HG03025 (cell line): ENCODE measurements around the gene TRIP6.
"Not testable (repeated sequence)": the region's sequence is repeated elsewhere in the genome, so short reads cannot be mapped to it uniquely, and the experiment has no call there.

ENCODE experiments used
- ATAC-seq: cut with Tn5 transposase; IDR thresholded peaks from one replicate; pipeline ENCODE4 v1.9.1; 2021; ENCODE audit warnings: mild to moderate bottlenecking, moderate library complexity; ENCODE audit not compliant: unreplicated experiment, low FRiP score

TRIP6 gene

GRCh38 chr7:100836812-100837098 lies 30.4 kb upstream of the TRIP6 start:
- no peak for ATAC-seq

- peak; percentile 66 for ATAC-seq
Measured at GRCh38 chr7:100837099-100837836, 29.9 kb upstream of the TRIP6 start.

GRCh38 chr7:100839361-100839760 lies 27.8 kb upstream of the TRIP6 start:
- no peak for ATAC-seq

- ATAC-seq = no peak
Measured at GRCh38 chr7:100840470-100841100, 26.6 kb upstream of the TRIP6 start.

GRCh38 chr7:100847360-100847759 lies 19.8 kb upstream of the TRIP6 start:
- no peak for ATAC-seq

GRCh38 chr7:100852048-100852872 lies 14.9 kb upstream of the TRIP6 start, which contains the start of gene SLC12A9:
TSS of gene SLC12A9 (plus strand) at chr7:100852713. CDS start at chr7:100854198, 1,485 bp downstream.
- peak; percentile 92 for ATAC-seq

- no peak for ATAC-seq
Measured at GRCh38 chr7:100854146-100854895, 12.9 kb upstream of the TRIP6 start.

GRCh38 chr7:100854899-100855298 lies 12.3 kb upstream of the TRIP6 start:
- ATAC-seq = not testable (repeated sequence)

GRCh38 chr7:100855515-100855914 lies 11.7 kb upstream of the TRIP6 start:
- ATAC-seq = no peak

GRCh38 chr7:100856871-100857282 lies 10.3 kb upstream of the TRIP6 start:
- ATAC-seq = no peak

- ATAC-seq = no peak
Measured at GRCh38 chr7:100859856-100860255, 7.3 kb upstream of the TRIP6 start.

- no peak for ATAC-seq
Measured at GRCh38 chr7:100860702-100861615, 6.2 kb upstream of the TRIP6 start.

GRCh38 chr7:100861616-100861985 lies 5.6 kb upstream of the TRIP6 start:
- no peak for ATAC-seq

GRCh38 chr7:100863406-100863950 lies 3.7 kb upstream of the TRIP6 start:
- no peak for ATAC-seq

- no peak for ATAC-seq
Measured at GRCh38 chr7:100864263-100864845, 2.8 kb upstream of the TRIP6 start.

- ATAC-seq = no peak
Measured at GRCh38 chr7:100865372-100865911, 1.7 kb upstream of the TRIP6 start.

- ATAC-seq = no peak
Measured at GRCh38 chr7:100865938-100866728, 1.1 kb upstream of the TRIP6 start.

GRCh38 chr7:100866729-100867039 lies 503 bp upstream of the TRIP6 start:
- no peak for ATAC-seq
